Stimulated activated CD4-positive, alpha-beta T cell treated with anti-CD3 and anti-CD28 coated beads, Interleukin-2, amount 100 ng/mL, for 24 hours (primary cell): Measurements from ENCODE around the gene CAMKV.
"Not testable (repeated sequence)": the region's sequence is repeated elsewhere in the genome, so short reads cannot be mapped to it uniquely, and the experiment has no call there.

ENCODE experiments used
- DNase-seq, 2 donors: peaks; one replicate each; pipeline ENCODE4 v3.0.0-alpha.2; 2020

The CAMKV gene

GRCh38 chr3:49845694-49846093, 24.0 kb downstream of the CAMKV start:
- no peak for DNase-seq

- DNase-seq: no peak
These were observed 25.1 kb downstream of the CAMKV start for GRCh38 chr3:49844464-49845183.

- DNase-seq: no peak
These were observed 26.7 kb downstream of the CAMKV start for GRCh38 chr3:49842843-49843517.

DNA sequence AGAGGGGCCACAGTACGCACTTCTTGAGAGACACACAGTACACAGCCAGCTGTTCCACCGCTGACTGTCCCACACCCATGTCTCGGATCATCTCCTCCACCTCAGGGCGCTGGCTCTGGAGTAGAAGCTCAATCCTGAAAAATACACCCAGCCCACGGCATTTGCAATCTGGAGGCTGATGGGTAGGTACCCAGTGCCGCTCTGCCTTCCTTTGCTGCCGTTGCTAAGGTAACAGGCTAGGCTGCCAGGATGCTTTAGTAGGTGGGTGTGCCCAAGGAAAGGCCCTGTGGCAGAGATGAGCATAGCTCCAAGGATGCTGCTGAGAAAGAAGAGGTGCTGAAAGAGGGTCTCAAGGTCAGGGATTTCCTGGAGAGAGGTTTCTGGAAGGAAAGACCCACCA, 27.9 kb downstream of the CAMKV start:
- no peak for DNase-seq

GRCh38 chr3:49841126-49841696, 28.5 kb downstream of the CAMKV start:
- DNase-seq: no peak

GRCh38 chr3:49840388-49840787, 29.3 kb downstream of the CAMKV start:
- DNase-seq: no peak

GRCh38 chr3:49839193-49839809, 30.4 kb downstream of the CAMKV start:
- peak; percentile 82 to 83 for DNase-seq

- DNase-seq: no peak
These were observed 38.4 kb downstream of the CAMKV start for GRCh38 chr3:49831341-49831740.

- no peak for DNase-seq
These were observed 43.7 kb downstream of the CAMKV start for GRCh38 chr3:49826016-49826415.

DNA sequence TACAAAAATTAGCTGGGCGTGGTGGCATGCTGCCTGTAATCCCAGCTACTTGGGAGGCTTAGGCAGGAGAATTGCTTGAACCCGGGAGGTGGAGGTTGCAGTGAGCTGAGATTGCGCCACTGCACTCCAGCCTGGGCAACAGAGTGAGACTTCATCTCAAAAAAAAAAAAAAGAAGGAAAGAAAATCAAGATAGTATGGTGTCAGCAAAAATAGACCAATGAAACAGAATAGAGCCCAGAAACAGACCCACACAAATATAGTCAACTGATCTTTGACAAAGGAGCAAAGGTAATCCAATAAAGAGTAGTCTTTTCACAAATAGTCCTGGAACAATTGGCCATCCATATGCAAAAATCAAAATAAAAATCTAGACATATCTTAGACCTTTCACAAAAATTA, 46.6 kb downstream of the CAMKV start:
- DNase-seq: not testable (repeated sequence)

DNA sequence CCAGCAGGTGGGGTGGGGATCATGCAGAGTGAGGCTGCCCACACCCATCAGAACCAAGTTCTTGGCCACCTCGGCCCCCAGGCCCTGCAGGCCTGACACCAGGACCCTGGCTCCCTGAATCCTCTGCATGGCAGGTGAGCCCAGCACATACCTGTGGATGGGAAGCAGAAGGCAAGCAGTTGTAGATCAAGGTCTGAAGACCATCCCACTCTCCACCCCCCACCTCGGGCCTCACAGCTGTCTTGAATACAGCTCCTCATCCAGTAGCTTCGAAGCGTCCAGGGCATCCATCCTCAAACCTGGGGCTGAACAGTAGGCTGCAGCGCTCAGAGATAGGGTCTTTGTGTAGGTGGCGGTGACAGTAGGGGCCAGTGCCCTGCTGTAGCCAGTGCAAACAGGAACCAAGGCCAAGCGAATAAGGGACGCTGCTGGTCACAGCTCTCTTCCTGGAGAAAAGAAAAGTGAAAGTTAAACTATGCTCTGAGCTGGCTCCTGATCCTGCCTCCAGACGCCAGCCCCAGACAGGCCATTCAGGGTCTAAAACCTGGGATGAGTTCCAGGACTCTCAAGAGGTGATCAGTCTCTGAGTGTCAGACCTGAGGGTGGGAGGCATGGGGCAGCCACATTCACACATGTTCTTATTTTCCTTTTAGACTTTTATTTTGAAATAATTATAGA, 56.1 kb downstream of the CAMKV start, which contains the start of gene UBA7:
Gene UBA7, minus strand, starts transcription at position 457 of the 678 bp plus-strand sequence. Its CDS starts 166 bp downstream, at position 291.
- peak; percentile 44 to 49 for DNase-seq

- DNase-seq: no peak
These were observed 56.7 kb downstream of the CAMKV start for GRCh38 chr3:49812916-49813496.
